Parathyroid adenoma (tissue), 2 donors: Measurements from ENCODE around the gene RPA1.
"Not testable (repeated sequence)": the region's sequence is repeated elsewhere in the genome, so short reads cannot be mapped to it uniquely, and the experiment has no call there.

Source experiments
- H2AFZ ChIP-seq: fragments of 300-600 bp; sonication (generic); one replicate; pipeline ENCODE4 v1.7.0; 2017; ENCODE audit warnings: antibody characterized with exemption, mild to moderate bottlenecking
- H3K27ac ChIP-seq: fragments of 300-600 bp; sonication (generic); one replicate; pipeline ENCODE4 v1.7.0; 2017
- H3K27me3 ChIP-seq: fragments of 300-600 bp; sonication (generic); one replicate; pipeline ENCODE4 v1.7.0; 2017; ENCODE audit warnings: low read length; ENCODE audit not compliant: control insufficient read depth, insufficient read depth
- H3K36me3 ChIP-seq: fragments of 300-600 bp; sonication (generic); one replicate; pipeline ENCODE4 v1.7.0; 2017; ENCODE audit warnings: low read length; ENCODE audit not compliant: control insufficient read depth, insufficient read depth
- H3K4me1 ChIP-seq: fragments of 300-600 bp; sonication (generic); one replicate; pipeline ENCODE4 v1.7.0; 2017; ENCODE audit warnings: control low read depth
- H3K4me2 ChIP-seq: fragments of 300-600 bp; sonication (generic); one replicate; pipeline ENCODE4 v1.7.0; 2017; ENCODE audit warnings: low read length
- H3K4me3 ChIP-seq: fragments of 300-600 bp; sonication (generic); one replicate; pipeline ENCODE4 v1.7.0; 2017; ENCODE audit warnings: low read depth, low read length
- H3K79me2 ChIP-seq: fragments of 300-600 bp; sonication (generic); one replicate; pipeline ENCODE4 v1.7.0; 2017; ENCODE audit warnings: control low read depth
- H3K9ac ChIP-seq: fragments of 300-600 bp; sonication (generic); one replicate; pipeline ENCODE4 v1.7.0; 2017; ENCODE audit warnings: mild to moderate bottlenecking
- H3K9me3 ChIP-seq: fragments of 300-600 bp; sonication (generic); one replicate; pipeline ENCODE4 v1.7.0; 2017; ENCODE audit warnings: low read length; ENCODE audit not compliant: control insufficient read depth
- TF ChIP-seq, protein P1 (sequence below): fragments of 300-600 bp; sonication (generic); IDR thresholded peaks from one replicate; pipeline ENCODE4 v1.7.0; 2017; ENCODE audit warnings: antibody characterized with exemption, mild to moderate bottlenecking
- donor health status: primary hyperparathyroidism.

Gene RPA1

DNA sequence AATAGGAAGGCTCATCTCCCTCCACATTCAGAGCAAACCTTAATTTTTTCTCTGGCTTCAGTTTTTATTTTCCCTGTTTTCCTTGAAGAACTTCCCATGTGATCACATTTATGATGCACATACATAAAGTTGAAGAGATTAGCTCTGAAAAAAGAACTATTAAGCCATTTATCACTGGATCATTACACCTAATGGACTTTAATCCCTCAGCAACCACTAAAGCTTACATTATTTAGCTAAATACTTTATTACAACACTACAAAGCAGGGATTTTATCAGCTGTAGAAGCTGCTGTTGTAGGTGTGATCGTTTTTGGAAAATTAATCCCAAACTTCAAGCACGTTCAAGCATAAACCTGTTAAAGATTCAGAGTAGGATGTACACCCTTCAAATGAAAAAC, 21.2 kb upstream of the RPA1 start:
- Histone ChIP-seq H3K4me3 (no peak overlapping the region), H2AFZ (no peak overlapping the region), H3K36me3 (no peaks in the 10 kb centered on the region), H3K4me2 (no peak overlapping the region), H3K4me1 (no peaks in the 10 kb centered on the region), H3K27ac (no peak overlapping the region), H3K27me3 (no peaks in the 10 kb centered on the region), H3K79me2 (no peaks in the 10 kb centered on the region), H3K9me3 (no peaks in the 10 kb centered on the region), H3K9ac (no peak overlapping the region)
- TF ChIP-seq, protein P1, sequence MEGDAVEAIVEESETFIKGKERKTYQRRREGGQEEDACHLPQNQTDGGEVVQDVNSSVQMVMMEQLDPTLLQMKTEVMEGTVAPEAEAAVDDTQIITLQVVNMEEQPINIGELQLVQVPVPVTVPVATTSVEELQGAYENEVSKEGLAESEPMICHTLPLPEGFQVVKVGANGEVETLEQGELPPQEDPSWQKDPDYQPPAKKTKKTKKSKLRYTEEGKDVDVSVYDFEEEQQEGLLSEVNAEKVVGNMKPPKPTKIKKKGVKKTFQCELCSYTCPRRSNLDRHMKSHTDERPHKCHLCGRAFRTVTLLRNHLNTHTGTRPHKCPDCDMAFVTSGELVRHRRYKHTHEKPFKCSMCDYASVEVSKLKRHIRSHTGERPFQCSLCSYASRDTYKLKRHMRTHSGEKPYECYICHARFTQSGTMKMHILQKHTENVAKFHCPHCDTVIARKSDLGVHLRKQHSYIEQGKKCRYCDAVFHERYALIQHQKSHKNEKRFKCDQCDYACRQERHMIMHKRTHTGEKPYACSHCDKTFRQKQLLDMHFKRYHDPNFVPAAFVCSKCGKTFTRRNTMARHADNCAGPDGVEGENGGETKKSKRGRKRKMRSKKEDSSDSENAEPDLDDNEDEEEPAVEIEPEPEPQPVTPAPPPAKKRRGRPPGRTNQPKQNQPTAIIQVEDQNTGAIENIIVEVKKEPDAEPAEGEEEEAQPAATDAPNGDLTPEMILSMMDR = no peak

DNA sequence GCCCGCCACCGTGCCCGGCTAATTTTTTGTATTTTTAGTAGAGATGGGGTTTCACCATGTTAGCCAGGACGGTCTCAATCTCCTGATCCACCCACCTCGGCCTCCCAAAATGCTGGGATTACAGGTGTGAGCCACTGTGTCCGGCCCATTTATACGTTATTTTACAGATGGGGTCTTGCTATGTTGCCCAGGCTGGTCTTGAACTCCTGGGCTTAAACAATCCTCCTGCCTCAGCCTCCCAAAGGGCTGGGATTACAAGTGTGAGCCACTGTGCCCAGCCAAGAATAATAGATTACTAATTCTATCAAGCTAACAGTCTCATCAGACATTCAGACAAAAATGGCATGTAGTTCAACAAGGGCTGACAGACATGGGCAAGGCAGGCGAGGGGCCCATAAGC, 20.0 kb upstream of the RPA1 start:
- not testable (repeated sequence) for H3K9me3 ChIP-seq, H3K79me2 ChIP-seq, H3K27ac ChIP-seq, H3K4me1 ChIP-seq, H3K9ac ChIP-seq, H3K4me2 ChIP-seq, H3K36me3 ChIP-seq, H2AFZ ChIP-seq, H3K4me3 ChIP-seq, H3K27me3 ChIP-seq

DNA sequence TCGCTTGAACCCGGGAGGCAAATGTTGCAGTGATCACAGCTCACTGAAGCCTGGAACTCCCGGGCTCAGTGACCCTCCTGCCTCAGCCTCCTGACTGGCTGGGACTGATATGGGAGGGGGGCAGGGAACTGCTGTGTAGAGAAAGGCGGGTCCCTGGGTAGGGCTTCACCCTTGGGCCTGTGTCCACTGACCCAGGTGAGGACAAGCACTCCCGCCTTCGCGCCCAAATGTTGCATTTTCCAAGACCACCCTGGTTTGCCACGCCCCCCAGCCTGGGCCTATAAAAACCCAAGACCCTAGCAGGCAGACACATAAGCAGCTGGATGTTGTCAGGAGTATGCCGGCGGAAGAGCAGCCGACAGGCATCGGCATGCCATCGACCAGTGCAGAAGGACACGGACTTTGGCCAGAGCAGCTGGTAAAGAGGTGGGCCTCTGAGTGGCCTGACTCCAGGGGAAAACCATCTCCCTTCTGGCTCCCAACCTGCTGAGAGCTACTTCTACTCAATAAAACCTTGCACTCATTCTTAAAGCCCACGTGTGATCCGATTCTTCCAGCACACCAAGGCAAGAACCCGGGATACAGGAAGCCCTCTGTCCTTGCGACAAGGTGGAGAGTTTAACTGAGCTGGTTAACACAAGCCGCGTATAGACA, 19.2 kb upstream of the RPA1 start:
- no peak overlapping the region for H3K4me3 ChIP-seq
- H3K27ac ChIP-seq = no peak overlapping the region
- H3K4me2 ChIP-seq = no peak overlapping the region
- H3K9me3 ChIP-seq = no peaks in the 10 kb centered on the region
- no peak overlapping the region for H2AFZ ChIP-seq
- H3K79me2 ChIP-seq = no peaks in the 10 kb centered on the region
- no peaks in the 10 kb centered on the region for H3K4me1 ChIP-seq
- no peaks in the 10 kb centered on the region for H3K27me3 ChIP-seq
- TF ChIP-seq, protein P1 = no peak
- H3K9ac ChIP-seq = no peak overlapping the region
- no peaks in the 10 kb centered on the region for H3K36me3 ChIP-seq

DNA sequence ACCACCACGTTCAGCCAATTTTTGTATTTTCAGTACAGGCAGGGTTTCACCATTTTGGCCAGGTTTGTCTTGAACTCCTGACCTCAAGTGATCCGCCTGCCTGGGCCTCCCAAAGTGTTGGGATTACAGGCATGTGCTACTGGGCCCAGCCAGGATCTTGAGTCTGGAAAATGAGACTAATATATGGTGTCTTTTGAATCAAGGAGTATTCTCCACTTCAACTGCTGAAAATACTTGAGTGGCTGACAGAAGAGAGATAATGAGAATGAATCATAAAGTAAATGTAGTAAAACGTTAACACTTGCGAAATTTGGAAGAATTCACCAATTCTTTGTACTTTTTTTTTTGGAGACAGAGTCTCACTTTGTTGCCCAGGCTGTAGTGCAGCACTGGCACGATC, 16.7 kb upstream of the RPA1 start:
- H3K27ac ChIP-seq = no peak overlapping the region
- no peak overlapping the region for H3K4me3 ChIP-seq
- peaks cover 3% of the 10 kb centered on the region for H3K79me2 ChIP-seq
- no peaks in the 10 kb centered on the region for H3K27me3 ChIP-seq
- H3K9me3 ChIP-seq = no peaks in the 10 kb centered on the region
- H3K9ac ChIP-seq = no peak overlapping the region
- H2AFZ ChIP-seq = no peak overlapping the region
- H3K4me2 ChIP-seq = no peak overlapping the region
- TF ChIP-seq, protein P1 = no peak
- H3K36me3 ChIP-seq = no peaks in the 10 kb centered on the region
- H3K4me1 ChIP-seq = no peaks in the 10 kb centered on the region

DNA sequence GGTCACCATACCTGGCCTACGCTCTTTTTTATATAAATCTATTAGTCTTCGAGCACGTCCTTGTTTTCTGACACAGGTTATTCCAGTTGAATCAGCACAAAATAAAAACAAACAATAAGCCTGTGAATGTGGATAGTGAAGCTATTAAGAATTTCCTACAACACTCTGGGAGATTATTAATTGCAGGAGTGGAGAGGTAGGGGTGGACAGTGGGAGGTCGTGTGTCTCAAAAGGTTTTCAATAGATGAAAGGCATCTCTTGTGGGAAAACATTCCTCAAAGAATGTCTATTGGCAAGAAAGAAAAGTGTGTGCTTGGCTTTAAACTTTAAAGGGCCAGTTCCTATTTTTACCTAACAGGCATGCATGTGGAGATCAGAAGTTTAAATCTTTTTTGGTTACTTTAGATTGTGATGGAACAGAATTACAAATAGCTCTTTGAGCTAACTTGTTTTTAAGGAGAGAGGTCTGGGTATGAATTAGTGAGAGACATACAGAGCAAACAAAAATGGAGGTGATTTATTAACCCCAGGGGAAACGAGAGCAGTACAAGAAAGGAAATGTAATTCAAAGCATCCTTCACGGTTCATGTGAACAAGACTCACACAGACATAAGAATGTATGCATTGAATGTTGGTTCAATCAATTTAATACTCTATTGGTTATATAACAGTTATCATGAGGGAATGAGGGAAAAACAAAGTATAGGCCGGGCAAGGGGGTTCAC, 9.1 kb upstream of the RPA1 start:
- H3K9me3 ChIP-seq = no peaks in the 10 kb centered on the region
- no peaks in the 10 kb centered on the region for H3K4me1 ChIP-seq
- no peak overlapping the region for H3K9ac ChIP-seq
- H3K4me2 ChIP-seq = no peak overlapping the region
- H3K27me3 ChIP-seq = no peaks in the 10 kb centered on the region
- H2AFZ ChIP-seq = no peak overlapping the region
- H3K79me2 ChIP-seq = peaks cover 10% of the 10 kb centered on the region
- H3K4me3 ChIP-seq = no peak overlapping the region
- no peak overlapping the region for H3K27ac ChIP-seq
- no peaks in the 10 kb centered on the region for H3K36me3 ChIP-seq
- TF ChIP-seq, protein P1 = no peak
